Measurements from ENCODE around the gene SLC26A11.
"Not testable (repeated sequence)": the region's sequence is repeated elsewhere in the genome, so short reads cannot be mapped to it uniquely, and the experiment has no call there.

The SLC26A11 gene

GRCh38 chr17:80237386-80237785 lies 17.2 kb downstream of the SLC26A11 start:
- no peaks in the 10 kb centered on the region for H3K27me3 Mint-ChIP-seq
- peaks cover 21% of the 10 kb centered on the region for H3K36me3 Mint-ChIP-seq
- no peak overlapping the region for H3K27ac Mint-ChIP-seq
- H3K9me3 Mint-ChIP-seq (ENCODE audit: low read depth) = peaks cover 4% of the 10 kb centered on the region
- no peak overlapping the region for H3K4me3 Mint-ChIP-seq
- H3K4me1 Mint-ChIP-seq (ENCODE audit: low read depth) = no peaks in the 10 kb centered on the region

DNA sequence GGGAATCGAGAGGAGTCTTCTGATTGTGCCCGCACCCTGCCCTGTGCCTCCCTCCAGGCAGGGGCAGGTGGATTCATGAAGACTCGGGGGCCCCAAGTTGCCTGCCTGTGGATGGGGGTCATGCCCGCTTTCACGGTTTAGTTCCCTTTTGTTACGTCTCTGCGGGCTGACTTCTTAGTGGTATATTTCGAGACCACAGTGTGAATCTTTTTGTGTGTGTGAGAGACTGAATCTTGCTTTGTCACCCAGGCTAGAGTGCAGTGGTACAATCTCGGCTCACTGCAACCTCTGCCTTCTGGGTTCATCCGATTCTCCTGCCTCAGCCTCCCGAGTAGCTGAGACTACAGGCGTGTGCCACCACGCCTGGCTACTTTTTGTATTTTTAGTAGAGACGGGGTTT lies 22.3 kb downstream of the SLC26A11 start:
- H3K36me3 Mint-ChIP-seq = peaks cover 10% of the 10 kb centered on the region

DNA sequence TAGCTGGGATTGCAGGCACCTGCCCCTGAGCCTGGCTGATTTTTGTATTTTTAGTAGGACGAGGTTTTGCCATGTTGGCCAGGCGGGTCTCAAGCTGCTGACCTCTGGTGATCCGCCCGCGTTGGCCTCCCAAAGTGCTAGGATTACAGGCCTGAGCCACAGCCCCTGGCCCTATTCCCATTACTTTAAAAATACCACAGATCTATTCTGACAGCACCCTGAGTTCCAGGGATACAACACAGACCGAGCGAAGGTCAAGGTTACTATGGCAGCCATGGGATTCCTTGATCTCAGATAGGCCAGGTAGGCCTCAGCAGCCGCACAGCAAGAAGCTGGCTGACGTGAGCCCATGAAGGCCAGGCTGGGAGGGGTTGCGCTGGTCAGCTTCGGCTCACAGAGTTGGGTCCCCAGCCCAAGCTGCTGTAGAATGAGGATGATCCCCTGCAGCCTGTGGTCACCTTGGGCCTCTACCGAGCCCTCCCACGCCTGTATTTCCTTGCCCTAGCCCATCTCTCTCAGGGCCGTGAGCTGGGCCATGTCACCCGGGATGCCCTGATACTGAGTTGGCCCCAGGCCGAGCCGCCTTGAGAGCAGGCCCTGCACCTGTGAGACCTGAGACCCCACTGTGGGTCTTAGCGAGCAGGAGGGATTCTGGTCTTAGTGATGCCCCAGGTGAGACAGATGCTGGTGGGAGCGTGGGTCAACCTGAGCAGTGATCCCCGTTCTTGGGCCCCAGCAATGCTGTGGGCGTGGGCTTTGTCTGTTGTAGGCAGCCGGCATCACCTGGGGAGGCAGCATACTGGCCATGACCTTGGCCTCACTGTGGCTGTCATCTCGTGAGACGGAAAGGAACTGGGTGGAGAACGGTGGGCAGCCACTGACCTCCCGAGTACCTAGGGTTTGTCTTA lies 23.6 kb downstream of the SLC26A11 start:
- H3K4me1 Mint-ChIP-seq (ENCODE audit: low read depth) = no peaks in the 10 kb centered on the region
- H3K27ac Mint-ChIP-seq = no peak overlapping the region
- H3K27me3 Mint-ChIP-seq = no peaks in the 10 kb centered on the region
- H3K36me3 Mint-ChIP-seq = peaks cover 3% of the 10 kb centered on the region
- H3K4me3 Mint-ChIP-seq = no peak overlapping the region
- H3K9me3 Mint-ChIP-seq (ENCODE audit: low read depth) = no peaks in the 10 kb centered on the region

More for the DNA sequence above, 22.3 kb downstream of the SLC26A11 start:
- no peaks in the 10 kb centered on the region for H3K9me3 Mint-ChIP-seq (ENCODE audit: low read depth)
- H3K4me3 Mint-ChIP-seq = no peak overlapping the region
- no peak overlapping the region for H3K27ac Mint-ChIP-seq
- H3K4me1 Mint-ChIP-seq (ENCODE audit: low read depth) = no peaks in the 10 kb centered on the region
- H3K27me3 Mint-ChIP-seq = no peaks in the 10 kb centered on the region

- H3K27ac Mint-ChIP-seq; H3K4me1 Mint-ChIP-seq (ENCODE audit: low read depth); H3K9me3 Mint-ChIP-seq (ENCODE audit: low read depth); H3K36me3 Mint-ChIP-seq; H3K4me3 Mint-ChIP-seq; H3K27me3 Mint-ChIP-seq: not testable (repeated sequence)
Measured at GRCh38 chr17:80244448-80244847, 24.2 kb downstream of the SLC26A11 start.

DNA sequence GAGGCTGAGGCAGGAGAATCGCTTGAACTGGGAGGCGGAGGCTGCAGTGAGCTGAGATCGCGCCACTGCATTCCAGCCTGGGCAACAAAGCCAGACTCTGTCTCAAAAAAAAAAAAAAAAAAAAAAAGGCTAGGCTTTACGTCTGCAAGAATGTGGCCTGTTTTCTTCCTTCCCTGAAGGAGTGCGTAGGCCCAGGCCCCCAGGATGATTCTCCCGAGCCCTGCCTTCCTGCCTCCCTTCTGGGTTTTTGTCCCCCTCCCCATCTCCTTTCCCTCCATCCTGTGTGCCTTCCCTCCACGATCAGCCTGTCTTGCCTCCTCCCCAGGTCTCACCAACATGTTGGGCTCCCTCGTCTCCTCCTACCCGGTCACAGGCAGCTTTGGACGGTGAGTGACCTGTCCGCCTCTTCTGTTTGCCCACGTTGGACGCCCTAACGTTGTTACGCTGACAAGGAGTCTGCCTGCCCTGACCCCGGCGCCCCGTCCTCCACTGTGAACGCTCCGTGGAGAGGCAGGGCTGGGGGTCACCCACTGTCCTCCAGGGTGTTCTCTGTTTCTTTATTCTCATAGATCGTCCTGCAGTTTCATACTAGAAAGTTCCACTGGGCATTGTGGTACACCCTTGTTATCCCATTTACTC lies 24.8 kb downstream of the SLC26A11 start:
- Mint-ChIP-seq H3K4me3 (no peak overlapping the region), H3K27ac (no peak overlapping the region), H3K4me1 (ENCODE audit: low read depth) (no peaks in the 10 kb centered on the region), H3K36me3 (peaks cover 3% of the 10 kb centered on the region), H3K27me3 (no peaks in the 10 kb centered on the region), H3K9me3 (ENCODE audit: low read depth) (no peaks in the 10 kb centered on the region)

- Mint-ChIP-seq H3K4me1 (ENCODE audit: low read depth) (no peaks in the 10 kb centered on the region), H3K9me3 (ENCODE audit: low read depth) (no peaks in the 10 kb centered on the region)
Measured at GRCh38 chr17:80245566-80246265, 25.5 kb downstream of the SLC26A11 start.

DNA sequence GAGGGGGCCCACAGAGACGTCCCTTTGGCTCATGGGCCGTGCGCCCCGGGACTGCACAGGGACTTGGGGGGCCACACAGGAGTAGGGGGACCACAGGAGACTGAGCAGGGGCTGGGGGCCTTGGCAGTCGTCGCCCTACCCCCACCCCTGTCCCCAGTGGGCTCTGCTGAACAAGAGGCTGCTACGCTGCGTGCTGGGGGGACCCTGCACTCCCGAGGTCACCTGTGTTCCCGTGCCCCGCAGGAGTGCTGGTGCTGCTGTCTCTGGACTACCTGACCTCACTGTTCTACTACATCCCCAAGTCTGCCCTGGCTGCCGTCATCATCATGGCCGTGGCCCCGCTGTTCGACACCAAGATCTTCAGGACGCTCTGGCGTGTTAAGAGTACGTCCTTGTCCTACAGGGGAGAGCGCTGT lies 26.0 kb downstream of the SLC26A11 start:
- Mint-ChIP-seq H3K4me3 (no peak overlapping the region), H3K27me3 (no peaks in the 10 kb centered on the region), H3K36me3 (peaks cover 3% of the 10 kb centered on the region)

More at GRCh38 chr17:80245566-80246265, 25.5 kb downstream of the SLC26A11 start:
- Mint-ChIP-seq H3K4me3 (no peak overlapping the region), H3K36me3 (peaks cover 3% of the 10 kb centered on the region), H3K27me3 (no peaks in the 10 kb centered on the region), H3K27ac (no peak overlapping the region)

DNA sequence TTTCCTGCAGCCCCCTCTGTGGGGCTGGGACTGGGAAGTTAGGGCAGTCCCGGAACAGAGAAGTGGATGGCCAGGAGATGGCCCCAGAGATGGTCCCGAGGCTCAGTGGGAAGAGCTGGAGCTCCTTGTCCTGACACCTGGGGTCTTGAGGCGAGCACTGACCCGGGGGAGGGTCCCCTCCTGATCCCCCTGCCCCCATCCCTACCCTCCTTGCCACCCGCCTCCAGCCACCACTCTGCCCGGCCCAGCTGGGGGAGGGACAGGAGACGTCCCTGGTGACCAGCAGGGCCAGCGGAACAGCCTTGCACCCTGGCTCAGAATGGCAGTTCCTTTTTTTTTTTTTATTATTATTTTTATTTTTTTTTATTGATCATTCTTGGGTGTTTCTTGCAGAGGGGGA lies 26.5 kb downstream of the SLC26A11 start:
- Mint-ChIP-seq H3K36me3 (peaks cover 3% of the 10 kb centered on the region), H3K4me3 (no peak overlapping the region), H3K27me3 (no peaks in the 10 kb centered on the region), H3K9me3 (ENCODE audit: low read depth) (no peaks in the 10 kb centered on the region), H3K27ac (no peak overlapping the region), H3K4me1 (ENCODE audit: low read depth) (no peaks in the 10 kb centered on the region)

More for the DNA sequence above, 26.0 kb downstream of the SLC26A11 start:
- H3K4me1 Mint-ChIP-seq (ENCODE audit: low read depth) = no peaks in the 10 kb centered on the region
- no peak overlapping the region for H3K27ac Mint-ChIP-seq
- no peaks in the 10 kb centered on the region for H3K9me3 Mint-ChIP-seq (ENCODE audit: low read depth)

GRCh38 chr17:80247561-80247960 lies 27.3 kb downstream of the SLC26A11 start:
- H3K4me1 Mint-ChIP-seq (ENCODE audit: low read depth) = no peaks in the 10 kb centered on the region
- no peak overlapping the region for H3K27ac Mint-ChIP-seq
- no peaks in the 10 kb centered on the region for H3K9me3 Mint-ChIP-seq (ENCODE audit: low read depth)
- no peak overlapping the region for H3K4me3 Mint-ChIP-seq
- H3K27me3 Mint-ChIP-seq = no peaks in the 10 kb centered on the region
- peaks cover 3% of the 10 kb centered on the region for H3K36me3 Mint-ChIP-seq

DNA sequence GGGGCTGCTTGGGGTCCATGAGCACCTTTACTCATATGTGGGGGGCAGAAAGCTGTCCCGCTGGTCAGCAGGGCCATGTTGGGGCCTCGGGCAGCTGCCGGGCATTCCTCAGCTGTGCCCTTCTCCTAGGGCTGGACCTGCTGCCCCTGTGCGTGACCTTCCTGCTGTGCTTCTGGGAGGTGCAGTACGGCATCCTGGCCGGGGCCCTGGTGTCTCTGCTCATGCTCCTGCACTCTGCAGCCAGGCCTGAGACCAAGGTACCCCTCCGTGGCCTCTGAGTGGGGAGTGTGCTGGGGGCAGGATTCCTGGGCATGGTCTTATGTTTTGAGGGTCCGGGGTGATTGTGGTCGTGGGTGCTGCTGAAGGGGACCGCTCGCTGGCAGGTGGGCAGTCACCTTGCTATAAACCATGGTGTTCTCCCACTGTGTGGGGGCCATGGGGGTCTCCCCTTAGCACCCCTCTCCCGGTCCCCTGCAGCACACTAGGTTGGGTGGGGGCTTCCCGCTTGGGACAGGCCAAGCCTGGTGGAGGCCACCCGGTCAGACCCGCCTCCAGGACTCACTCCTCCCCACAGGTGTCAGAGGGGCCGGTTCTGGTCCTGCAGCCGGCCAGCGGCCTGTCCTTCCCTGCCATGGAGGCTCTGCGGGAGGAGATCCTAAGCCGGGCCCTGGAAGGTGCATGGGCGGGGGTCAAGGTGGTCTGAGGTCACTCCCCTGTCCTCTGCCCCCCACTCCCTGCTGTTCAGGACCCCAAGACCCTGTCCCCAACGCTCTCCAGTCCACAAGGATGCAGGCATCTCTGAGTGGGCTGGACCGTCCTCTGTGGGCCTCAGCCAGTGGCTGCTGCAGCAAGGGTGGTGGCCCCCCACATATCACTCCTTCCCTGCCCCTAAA lies 28.0 kb downstream of the SLC26A11 start:
- Mint-ChIP-seq H3K27ac (no peak overlapping the region), H3K9me3 (ENCODE audit: low read depth) (no peaks in the 10 kb centered on the region), H3K36me3 (peaks cover 3% of the 10 kb centered on the region), H3K4me1 (ENCODE audit: low read depth) (peaks cover 3% of the 10 kb centered on the region), H3K4me3 (no peak overlapping the region), H3K27me3 (no peaks in the 10 kb centered on the region)

DNA sequence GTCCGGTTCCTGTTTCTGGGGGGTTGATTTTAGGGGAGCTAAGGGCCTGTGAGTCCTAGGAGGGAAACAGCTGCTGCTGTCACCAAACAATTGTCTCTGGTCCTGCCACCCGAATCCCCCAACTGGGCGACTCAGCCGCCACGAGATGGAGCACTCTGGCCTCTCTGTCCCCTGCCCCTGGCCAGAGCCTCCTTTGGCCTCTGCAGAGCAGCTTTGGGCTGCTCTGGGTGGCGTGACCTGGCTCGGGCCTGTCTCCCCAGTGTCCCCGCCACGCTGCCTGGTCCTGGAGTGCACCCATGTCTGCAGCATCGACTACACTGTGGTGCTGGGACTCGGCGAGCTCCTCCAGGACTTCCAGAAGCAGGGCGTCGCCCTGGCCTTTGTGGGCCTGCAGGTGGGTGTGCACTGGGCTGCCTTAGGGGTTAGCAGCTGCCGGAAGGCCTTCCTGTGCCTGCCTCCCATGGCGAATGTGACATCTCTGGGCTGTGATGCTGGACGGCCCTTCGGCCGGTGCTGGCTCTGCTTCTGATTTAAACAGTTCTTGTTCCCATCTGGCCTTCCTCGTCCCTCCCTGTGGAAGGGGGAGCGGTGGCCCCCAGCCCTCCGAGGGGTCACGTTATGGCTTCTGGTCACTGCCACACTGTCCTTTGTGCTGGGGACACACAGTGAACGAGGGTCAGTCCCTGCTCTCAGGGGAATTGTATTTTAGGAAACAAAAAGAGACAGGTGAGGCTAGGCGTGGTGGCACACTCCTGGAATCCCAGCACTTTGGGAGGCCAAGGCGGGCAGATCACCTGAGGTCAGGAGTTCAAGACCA lies 28.9 kb downstream of the SLC26A11 start:
- H3K36me3 Mint-ChIP-seq = peaks cover 3% of the 10 kb centered on the region
- no peaks in the 10 kb centered on the region for H3K27me3 Mint-ChIP-seq
- peaks cover 7% of the 10 kb centered on the region for H3K4me1 Mint-ChIP-seq (ENCODE audit: low read depth)
- no peaks in the 10 kb centered on the region for H3K9me3 Mint-ChIP-seq (ENCODE audit: low read depth)
- no peak overlapping the region for H3K27ac Mint-ChIP-seq
- H3K4me3 Mint-ChIP-seq = no peak overlapping the region

- H3K4me3 Mint-ChIP-seq = no peak overlapping the region
- H3K36me3 Mint-ChIP-seq = peaks cover 2% of the 10 kb centered on the region
- H3K27me3 Mint-ChIP-seq = no peaks in the 10 kb centered on the region
- H3K9me3 Mint-ChIP-seq (ENCODE audit: low read depth) = no peaks in the 10 kb centered on the region
- peaks cover 21% of the 10 kb centered on the region for H3K4me1 Mint-ChIP-seq (ENCODE audit: low read depth)
- no peak overlapping the region for H3K27ac Mint-ChIP-seq
Measured at GRCh38 chr17:80251966-80252365, 31.7 kb downstream of the SLC26A11 start.

DNA sequence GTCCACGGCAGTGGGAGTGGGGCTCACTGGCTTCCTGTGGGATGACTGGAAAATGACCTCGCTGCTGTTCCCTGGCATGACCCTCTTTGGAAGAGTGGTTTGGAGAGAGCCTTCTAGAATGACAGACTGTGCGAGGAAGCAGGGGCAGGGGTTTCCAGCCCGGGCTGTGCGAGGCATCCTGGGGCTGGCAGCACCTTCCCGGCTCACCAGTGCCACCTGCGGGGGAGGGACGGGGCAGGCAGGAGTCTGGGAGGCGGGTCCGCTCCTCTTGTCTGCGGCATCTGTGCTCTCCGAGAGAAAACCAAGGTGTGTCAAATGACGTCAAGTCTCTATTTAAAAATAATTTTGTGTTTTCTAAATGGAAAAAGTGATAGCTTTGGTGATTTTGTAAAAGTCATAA lies 32.6 kb downstream of the SLC26A11 start:
- peaks cover 23% of the 10 kb centered on the region for H3K4me1 Mint-ChIP-seq (ENCODE audit: low read depth)
- no peak overlapping the region for H3K4me3 Mint-ChIP-seq
- no peak overlapping the region for H3K27ac Mint-ChIP-seq
- H3K36me3 Mint-ChIP-seq = peaks cover 2% of the 10 kb centered on the region
- no peaks in the 10 kb centered on the region for H3K27me3 Mint-ChIP-seq
- no peaks in the 10 kb centered on the region for H3K9me3 Mint-ChIP-seq (ENCODE audit: low read depth)

All from activated naive CD8-positive, alpha-beta T cell (primary cell).